Effector memory CD4-positive, alpha-beta T cell (primary cell): ENCODE data around the gene NPC2.

Experiments used
- DNase-seq, 3 donors: peaks; one replicate each; pipeline ENCODE4 v3.0.0-alpha.2; 2020
- H3K27ac ChIP-seq: 2 replicates; pipeline ENCODE4 v1.7.0; 2013; ENCODE audit warnings: mild to moderate bottlenecking, low read length, moderate library complexity; ENCODE audit not compliant: insufficient read depth, poor library complexity, severe bottlenecking
- H3K27me3 ChIP-seq: replicated peaks from 2 replicates; pipeline ENCODE4 v1.7.0; 2013; ENCODE audit warnings: mild to moderate bottlenecking, low read length; ENCODE audit not compliant: insufficient read depth, control insufficient read depth, poor library complexity, severe bottlenecking
- H3K36me3 ChIP-seq: 2 replicates; pipeline ENCODE4 v1.7.0; 2013; ENCODE audit warnings: mild to moderate bottlenecking, low read length, moderate library complexity; ENCODE audit not compliant: control insufficient read depth, insufficient read depth
- H3K4me1 ChIP-seq: 2 replicates; pipeline ENCODE4 v1.7.0; 2013; ENCODE audit warnings: low read length, mild to moderate bottlenecking; ENCODE audit not compliant: control insufficient read depth, insufficient read depth, poor library complexity, severe bottlenecking
- H3K4me3 ChIP-seq: 2 replicates; pipeline ENCODE4 v1.7.0; 2013; ENCODE audit warnings: low read length, low read depth, mild to moderate bottlenecking; ENCODE audit not compliant: insufficient read depth, poor library complexity, severe bottlenecking
- H3K9me3 ChIP-seq: 2 replicates; pipeline ENCODE4 v1.7.0; 2013; ENCODE audit warnings: mild to moderate bottlenecking, low read length, moderate library complexity; ENCODE audit not compliant: control insufficient read depth

The NPC2 gene

GRCh38 chr14:74429991-74430390, 63.1 kb downstream of the NPC2 start:
- no peak overlapping the region for H3K4me3 ChIP-seq
- H3K27me3 ChIP-seq, result peaks cover 10% of the 10 kb centered on the region
- H3K27ac ChIP-seq, result no peak overlapping the region
- no peaks in the 10 kb centered on the region for H3K36me3 ChIP-seq
- no peaks in the 10 kb centered on the region for H3K9me3 ChIP-seq
- DNase-seq, result no peak
- H3K4me1 ChIP-seq, result no peaks in the 10 kb centered on the region
